ENCODE results near the gene COX7A2. TPM values are rescaled to one million over a fixed set of nuclear protein-coding genes. Genes with fewer than 3 reads are reported as not detected.

Gene COX7A2
- total and polyA plus RNA-seq, 2 of the 13 experiments (the other 11 are each of a cell fraction or from before 2014, with no cell fraction given): 407 to 556 TPM

- TF ChIP-seq YY1 (IDR thresholded peaks at IDR 0.05; ENCODE audit: insufficient read depth, insufficient replicate concordance, low read depth, low read length): peak; percentile 91
- TF ChIP-seq HMGXB3 (CRISPR knock-in tag; IDR thresholded peaks at IDR 0.05; ENCODE audit: borderline replicate concordance): peak; percentile 86; the same call in 1 of the 2 replicates
- peak; percentile 65; the same call in 1 of the 2 replicates for TF ChIP-seq ZNF816 (CRISPR knock-in tag; IDR thresholded peaks at IDR 0.05; ENCODE audit: borderline replicate concordance)
- TF ChIP-seq MYPOP (CRISPR knock-in tag; IDR thresholded peaks at IDR 0.05): peak; percentile 70
- TF ChIP-seq YEATS2 (CRISPR knock-in tag; IDR thresholded peaks at IDR 0.05; ENCODE audit: borderline replicate concordance): peak; percentile 96; the same call in 1 of the 2 replicates
- no peak for TF ChIP-seq ZNF777 (CRISPR knock-in tag; IDR thresholded peaks at IDR 0.05)
- peak; percentile 73; the same call in 1 of the 2 replicates for TF ChIP-seq ZNF605 (CRISPR knock-in tag; IDR thresholded peaks at IDR 0.05)
- TF ChIP-seq HHEX (CRISPR knock-in tag; IDR thresholded peaks at IDR 0.05): no peak
- TF ChIP-seq THAP7 (CRISPR knock-in tag; IDR thresholded peaks at IDR 0.05): 0 out of 2 replicates have a peak, but pooled peaks have one; percentile 39
- peak; percentile 91; the same call in 1 of the 2 replicates for TF ChIP-seq SPEN (CRISPR knock-in tag; IDR thresholded peaks at IDR 0.05; ENCODE audit: low read depth)
- TF ChIP-seq ATF5 (CRISPR knock-in tag; IDR thresholded peaks at IDR 0.05; ENCODE audit: low read depth): no peak
- peak; percentile 82 for TF ChIP-seq RXRB (CRISPR knock-in tag; IDR thresholded peaks at IDR 0.05; ENCODE audit: borderline replicate concordance)
Observed at GRCh38 chr6:75243333-75244062, at the start of gene COX7A2 (continued).

Data from HepG2 (cell line).